GM19468 (cell line): ENCODE data around the gene OR2M2.

ENCODE experiments used
- ATAC-seq: cut with Tn5 transposase; IDR thresholded peaks from one replicate; pipeline ENCODE4 v1.9.1; 2021; ENCODE audit warnings: mild to moderate bottlenecking, moderate library complexity, moderate number of reproducible peaks; ENCODE audit not compliant: unreplicated experiment; ENCODE audit errors: extremely low read depth

Gene OR2M2

GRCh38 chr1:248174521-248174920 is at the start of gene OR2M2:
TSS of gene OR2M2 (plus strand) at chr1:248174821. CDS start at chr1:248179986, 5,165 bp downstream.
- ATAC-seq = no peak

GRCh38 chr1:248127653-248128052 is 47.0 kb upstream of the OR2M2 start:
- ATAC-seq = no peak

- no peak for ATAC-seq
Observed at GRCh38 chr1:248136811-248137210, 37.8 kb upstream of the OR2M2 start.

- no peak for ATAC-seq
Observed at GRCh38 chr1:248140846-248141245, 33.8 kb upstream of the OR2M2 start.

GRCh38 chr1:248143311-248143710 is 31.3 kb upstream of the OR2M2 start:
- no peak for ATAC-seq

GRCh38 chr1:248144513-248145198 is 30.0 kb upstream of the OR2M2 start, which contains the start of gene OR2M5:
TSS of gene OR2M5 (plus strand) at chr1:248145148. CDS start at chr1:248145148, 0 bp downstream.
- ATAC-seq = no peak

GRCh38 chr1:248152056-248152827 is 22.4 kb upstream of the OR2M2 start:
- ATAC-seq = no peak

- ATAC-seq = no peak
Observed at GRCh38 chr1:248155927-248156326, 18.7 kb upstream of the OR2M2 start.

- ATAC-seq = no peak
Observed at GRCh38 chr1:248158758-248159157, 15.9 kb upstream of the OR2M2 start.

GRCh38 chr1:248164031-248164430 is 10.6 kb upstream of the OR2M2 start:
- no peak for ATAC-seq

GRCh38 chr1:248165186-248165585 is 9.4 kb upstream of the OR2M2 start:
- no peak for ATAC-seq

- ATAC-seq = no peak
Observed at GRCh38 chr1:248183996-248184395, 9.4 kb downstream of the OR2M2 start.

- no peak for ATAC-seq
Observed at GRCh38 chr1:248187363-248187762, 12.7 kb downstream of the OR2M2 start.

- ATAC-seq = no peak
Observed at GRCh38 chr1:248189026-248189425, 14.4 kb downstream of the OR2M2 start.

GRCh38 chr1:248194117-248194516 is 19.5 kb downstream of the OR2M2 start:
- ATAC-seq = no peak

GRCh38 chr1:248196965-248197364 is 22.3 kb downstream of the OR2M2 start, which contains the start of gene OR2M3:
TSS of gene OR2M3 (plus strand) at chr1:248197265. CDS start at chr1:248203068, 5,803 bp downstream.
- ATAC-seq = no peak

GRCh38 chr1:248215880-248216279 is 41.3 kb downstream of the OR2M2 start:
- ATAC-seq = no peak

- ATAC-seq = no peak
Observed at GRCh38 chr1:248225537-248225936, 50.9 kb downstream of the OR2M2 start.

GRCh38 chr1:248229360-248229908 is 54.8 kb downstream of the OR2M2 start:
- ATAC-seq = no peak
